ENCODE measurements around the gene MINDY4. TPM values are rescaled to one million over a fixed set of nuclear protein-coding genes. Genes with fewer than 3 reads are reported as not detected.

Gene MINDY4
- total RNA-seq, 1 donor from 2014 or later: 6.3 TPM

DNA sequence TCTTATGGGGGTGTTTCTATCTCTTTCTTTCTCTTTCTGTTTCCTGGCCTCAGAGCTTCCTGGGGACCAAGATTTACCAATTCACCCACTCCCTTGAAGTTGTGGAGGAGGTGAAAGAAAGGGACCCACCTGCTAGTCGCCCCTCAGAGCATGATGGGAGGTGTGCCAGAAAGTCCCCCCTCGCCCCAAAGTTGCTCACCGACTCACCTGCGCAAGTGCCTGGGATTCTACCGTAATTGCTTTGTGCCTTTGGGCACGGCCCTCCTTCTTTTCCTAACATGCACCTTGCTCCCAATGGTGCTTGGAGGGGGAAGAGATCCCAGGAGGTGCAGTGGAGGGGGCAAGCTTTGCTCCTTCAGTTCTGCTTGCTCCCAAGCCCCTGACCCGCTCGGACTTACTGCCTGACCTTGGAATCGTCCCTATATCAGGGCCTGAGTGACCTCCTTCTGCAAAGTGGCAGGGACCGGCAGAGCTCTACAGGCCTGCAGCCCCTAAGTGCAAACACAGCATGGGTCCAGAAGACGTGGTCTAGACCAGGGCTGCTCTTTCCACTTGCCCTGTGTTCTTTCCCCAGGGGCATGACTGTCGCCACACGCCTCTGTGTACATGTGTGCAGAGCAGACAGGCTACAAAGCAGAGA, 152.7 kb downstream of the MINDY4 start:
- peaks cover 7% of the 10 kb centered on the region for H3K9me3 Mint-ChIP-seq (ENCODE audit: low read depth)

DNA sequence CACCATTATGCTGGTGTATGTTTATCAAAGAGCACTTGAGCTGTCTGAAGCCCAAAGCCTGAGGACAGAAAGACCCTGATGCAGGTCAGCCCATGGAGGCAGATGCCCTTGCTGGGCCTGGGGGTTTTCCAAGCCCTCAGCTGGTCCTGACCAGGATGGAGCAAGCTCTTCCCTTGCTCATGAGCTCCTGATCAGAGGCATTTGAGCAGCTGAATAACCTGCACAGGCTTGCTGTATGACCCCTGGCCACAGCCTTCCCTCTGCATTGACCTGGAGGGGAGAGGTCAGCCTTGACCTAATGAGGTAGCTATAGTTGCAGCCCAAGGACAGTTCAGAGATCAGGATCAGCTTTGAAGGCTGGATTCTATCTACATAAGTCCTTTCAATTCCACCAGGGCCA, 153.4 kb downstream of the MINDY4 start:
- DNase-seq (ENCODE audit: low spot score): peak; percentile 54
- no peak overlapping the region for H3K4me3 Mint-ChIP-seq (ENCODE audit: unreplicated experiment)
- peaks cover 7% of the 10 kb centered on the region for H3K9me3 Mint-ChIP-seq (ENCODE audit: low read depth)
- peaks cover 24% of the 10 kb centered on the region for H3K4me1 Mint-ChIP-seq (ENCODE audit: low read depth)
- H3K27ac Mint-ChIP-seq (ENCODE audit: unreplicated experiment): no peak overlapping the region
- TF ChIP-seq, protein P1, sequence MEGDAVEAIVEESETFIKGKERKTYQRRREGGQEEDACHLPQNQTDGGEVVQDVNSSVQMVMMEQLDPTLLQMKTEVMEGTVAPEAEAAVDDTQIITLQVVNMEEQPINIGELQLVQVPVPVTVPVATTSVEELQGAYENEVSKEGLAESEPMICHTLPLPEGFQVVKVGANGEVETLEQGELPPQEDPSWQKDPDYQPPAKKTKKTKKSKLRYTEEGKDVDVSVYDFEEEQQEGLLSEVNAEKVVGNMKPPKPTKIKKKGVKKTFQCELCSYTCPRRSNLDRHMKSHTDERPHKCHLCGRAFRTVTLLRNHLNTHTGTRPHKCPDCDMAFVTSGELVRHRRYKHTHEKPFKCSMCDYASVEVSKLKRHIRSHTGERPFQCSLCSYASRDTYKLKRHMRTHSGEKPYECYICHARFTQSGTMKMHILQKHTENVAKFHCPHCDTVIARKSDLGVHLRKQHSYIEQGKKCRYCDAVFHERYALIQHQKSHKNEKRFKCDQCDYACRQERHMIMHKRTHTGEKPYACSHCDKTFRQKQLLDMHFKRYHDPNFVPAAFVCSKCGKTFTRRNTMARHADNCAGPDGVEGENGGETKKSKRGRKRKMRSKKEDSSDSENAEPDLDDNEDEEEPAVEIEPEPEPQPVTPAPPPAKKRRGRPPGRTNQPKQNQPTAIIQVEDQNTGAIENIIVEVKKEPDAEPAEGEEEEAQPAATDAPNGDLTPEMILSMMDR (IDR thresholded peaks at IDR 0.05): no peak
- peaks cover 1% of the 10 kb centered on the region for H3K36me3 Mint-ChIP-seq (ENCODE audit: low read depth)
- H3K27me3 Mint-ChIP-seq (ENCODE audit: low read depth): no peaks in the 10 kb centered on the region

More for the DNA sequence above, 152.7 kb downstream of the MINDY4 start:
- Mint-ChIP-seq H3K4me1 (ENCODE audit: low read depth) (peaks cover 25% of the 10 kb centered on the region), H3K36me3 (ENCODE audit: low read depth) (peaks cover 1% of the 10 kb centered on the region), H3K4me3 (ENCODE audit: unreplicated experiment) (no peak overlapping the region), H3K27me3 (ENCODE audit: low read depth) (no peaks in the 10 kb centered on the region), H3K27ac (ENCODE audit: unreplicated experiment) (no peak overlapping the region)
- TF ChIP-seq, protein P1 (IDR thresholded peaks at IDR 0.05): no peak
- peak; percentile 50 for DNase-seq (ENCODE audit: low spot score)

DNA sequence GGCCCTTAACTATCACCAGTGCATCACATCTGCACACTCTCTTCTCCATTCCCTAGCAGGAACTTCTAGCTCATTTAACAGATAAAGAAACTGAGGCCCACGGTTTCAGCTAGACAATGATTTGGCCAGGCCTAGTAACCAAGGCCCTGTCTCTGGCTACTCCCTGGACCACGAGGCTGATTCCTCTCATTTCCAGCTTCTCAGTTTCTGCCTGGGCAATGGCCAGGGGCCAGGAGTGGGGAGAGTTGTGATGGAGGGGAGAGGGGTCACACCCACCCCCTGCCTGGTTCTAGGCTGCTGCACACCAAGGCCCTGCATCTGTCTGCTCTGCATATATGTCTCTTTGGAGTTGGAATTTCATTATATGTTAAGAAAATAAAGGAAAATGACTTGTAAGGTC, 153.9 kb downstream of the MINDY4 start:
- Mint-ChIP-seq H3K4me1 (ENCODE audit: low read depth) (peaks cover 22% of the 10 kb centered on the region), H3K9me3 (ENCODE audit: low read depth) (peaks cover 7% of the 10 kb centered on the region), H3K36me3 (ENCODE audit: low read depth) (peaks cover 1% of the 10 kb centered on the region), H3K4me3 (ENCODE audit: unreplicated experiment) (no peak overlapping the region), H3K27me3 (ENCODE audit: low read depth) (no peaks in the 10 kb centered on the region), H3K27ac (ENCODE audit: unreplicated experiment) (no peak overlapping the region)
- TF ChIP-seq, protein P1 (IDR thresholded peaks at IDR 0.05): no peak
- peak; percentile 42 for DNase-seq (ENCODE audit: low spot score)

DNA sequence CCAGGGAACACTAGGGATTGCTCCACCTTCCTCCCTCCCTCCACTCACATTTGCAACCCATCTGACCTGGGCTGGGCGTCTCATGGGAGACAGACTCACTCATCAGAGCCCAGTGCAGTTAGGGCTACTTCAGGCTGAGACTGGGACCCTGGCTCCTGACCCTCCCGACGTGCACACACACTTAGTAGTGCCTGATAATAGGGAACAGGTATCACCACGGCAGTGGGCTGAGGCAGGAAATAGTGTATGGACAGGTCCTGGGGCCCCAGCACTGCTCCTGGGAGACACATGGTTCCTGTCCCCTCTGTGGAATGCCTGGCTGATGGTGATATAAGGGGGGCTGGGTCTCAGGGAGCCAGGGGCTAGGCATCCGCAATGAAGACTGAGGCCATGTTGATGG, 154.7 kb downstream of the MINDY4 start:
- peaks cover 7% of the 10 kb centered on the region for H3K9me3 Mint-ChIP-seq (ENCODE audit: low read depth)
- peaks cover 1% of the 10 kb centered on the region for H3K36me3 Mint-ChIP-seq (ENCODE audit: low read depth)
- TF ChIP-seq, protein P1 (IDR thresholded peaks at IDR 0.05): no peak
- H3K4me3 Mint-ChIP-seq (ENCODE audit: unreplicated experiment): no peak overlapping the region
- no peaks in the 10 kb centered on the region for H3K27me3 Mint-ChIP-seq (ENCODE audit: low read depth)
- peak; percentile 68 for DNase-seq (ENCODE audit: low spot score)
- H3K4me1 Mint-ChIP-seq (ENCODE audit: low read depth): peaks cover 20% of the 10 kb centered on the region
- no peak overlapping the region for H3K27ac Mint-ChIP-seq (ENCODE audit: unreplicated experiment)

DNA sequence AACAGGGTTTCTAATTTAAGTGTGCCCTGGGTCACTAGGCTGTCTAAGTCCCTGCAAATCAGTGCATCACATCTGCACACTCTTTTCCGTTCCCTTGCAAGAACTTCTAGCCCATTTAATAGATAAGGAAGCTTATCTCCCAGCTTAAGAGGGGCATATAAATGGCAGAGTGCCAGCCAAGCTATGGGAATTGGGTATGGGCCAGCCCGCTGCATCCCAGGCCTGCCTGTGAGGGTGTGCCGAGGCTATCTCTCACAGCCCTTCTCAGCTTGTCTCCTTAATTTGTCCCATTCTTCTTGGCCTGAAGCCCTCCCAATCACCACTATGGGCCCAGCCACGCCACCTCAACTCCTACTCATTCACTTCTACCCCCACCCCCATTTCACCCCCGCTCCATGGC, 155.1 kb downstream of the MINDY4 start:
- Mint-ChIP-seq H3K36me3 (ENCODE audit: low read depth) (peaks cover 1% of the 10 kb centered on the region), H3K9me3 (ENCODE audit: low read depth) (peaks cover 7% of the 10 kb centered on the region), H3K4me1 (ENCODE audit: low read depth) (peaks cover 18% of the 10 kb centered on the region), H3K27me3 (ENCODE audit: low read depth) (no peaks in the 10 kb centered on the region), H3K27ac (ENCODE audit: unreplicated experiment) (no peak overlapping the region), H3K4me3 (ENCODE audit: unreplicated experiment) (no peak overlapping the region)
- peak; percentile 35 for DNase-seq (ENCODE audit: low spot score)
- TF ChIP-seq, protein P1 (IDR thresholded peaks at IDR 0.05): no peak

Data from chondrocyte (in vitro differentiated cells).